Pancreas (tissue), 10 donors: ENCODE measurements around the gene ITSN1. TPM values are rescaled to one million over a fixed set of nuclear protein-coding genes. Genes with fewer than 3 reads are reported as not detected.

Experiments
- ATAC-seq, 4 donors: fragments of 200-7000 bp; cut with Tn5 transposase; one replicate each; pipeline versions ENCODE4 v1.8.0 to v1.9.1; 2020; ENCODE audit warnings: mild to moderate bottlenecking in 4 of 4, moderate library complexity in 4 of 4
- DNase-seq, 6 donors: peaks; one replicate each; pipeline ENCODE4 v3.0.0-alpha.2; 2020
- FAIRE-seq: peaks from 2 replicates; lab custom pipeline; 2012; peaks lifted over from hg19 to GRCh38; lab: Jason Lieb, UNC
- H3K27ac ChIP-seq, 4 donors: fragments of 200-600 bp; sonication (generic); 1 replicate in 3 of 4; 2 replicates in 1 of 4; pipeline versions ENCODE4 v1.5.0 to v1.8.0; 2020
- H3K27me3 ChIP-seq, 4 donors: fragments of 200-600 bp; one replicate each; pipeline ENCODE4 v1.8.0; 2021
- H3K36me3 ChIP-seq, 3 donors: fragments of 200-600 bp; sonication (generic) in 1 of 3; one replicate each; pipeline versions ENCODE4 v1.5.0 to v1.8.0; 2020 to 2021
- H3K4me1 ChIP-seq, 3 donors: fragments of 200-600 bp; one replicate each; pipeline ENCODE4 v1.8.0; 2021
- H3K4me3 ChIP-seq, 4 donors: fragments of 200-600 bp; sonication (generic) in 2 of 4; one replicate each; pipeline versions ENCODE4 v1.5.0 to v1.8.0; 2020 to 2021
- H3K9me3 ChIP-seq, 4 donors: fragments of 200-600 bp; one replicate each; pipeline ENCODE4 v1.8.0; 2021
- CTCF ChIP-seq, 4 donors: fragments of 200-600 bp; sonication (generic) in 3 of 4; IDR thresholded peaks; one replicate each; pipeline versions ENCODE4 v1.5.0 to v1.8.0; 2021; ENCODE audit warnings: antibody characterized with exemption in 4 of 4
- WGBS, 2 donors: extraction: QIAGEN DNeasy Blood & Tissue Kit; methylation state at CpG; one replicate each; pipeline ENCODE4 v1.1.7; 2013; 5-methylcytosine and 5-hydroxymethylcytosine counted together
- intact Hi-C, 3 donors: fragments of 100-400 bp; cut with DNase I; formaldehyde crosslinking; loops; one replicate each; pipeline versions ENCODE4 v1.11.1 to v1.14.2; 2022
- polyA plus RNA-seq, 2 donors: library from polyadenylated mRNA; stranded (reverse); fragments of 200-250 nt; gene quantifications; one replicate each; pipeline ENCODE4 v1.2.3, GENCODE V29; 2013
- total RNA-seq, 6 donors: library from RNA; stranded (reverse); fragmentation: NEBNext Ultra II Directional in 4 of 6; extraction: Animal tissue kit (Norgen Biotek cat#: 25700) in 4 of 6; gene quantifications; one replicate each; pipeline versions ENCODE4 v1.2.1 to v1.2.4, GENCODE V29; 2021 to 2023
- donor health status: healthy with polysubstance abuse.
- donor health status: DM: no; HTN: no; CAD: no; lungs with moderate emphysema.
- donor health status: DM: no; HTN: no; CAD: no.
- donor health status: control.
- donor health status: control.
- donor health status: Bipolar disorder and iron deficiency.
- donor health status: DM: yes; HTN: yes; CAD: no.
- donor health status: DM: no; HTN: no; CAD: no.
- donor health status: DM: no; HTN: no; CAD: no.
- donor health status: DM: yes; HTN: yes; CAD: no.

ITSN1 gene
- total and polyA plus RNA-seq, 8 donors, result 3.5 to 19.4 (median 6.0) TPM

DNA sequence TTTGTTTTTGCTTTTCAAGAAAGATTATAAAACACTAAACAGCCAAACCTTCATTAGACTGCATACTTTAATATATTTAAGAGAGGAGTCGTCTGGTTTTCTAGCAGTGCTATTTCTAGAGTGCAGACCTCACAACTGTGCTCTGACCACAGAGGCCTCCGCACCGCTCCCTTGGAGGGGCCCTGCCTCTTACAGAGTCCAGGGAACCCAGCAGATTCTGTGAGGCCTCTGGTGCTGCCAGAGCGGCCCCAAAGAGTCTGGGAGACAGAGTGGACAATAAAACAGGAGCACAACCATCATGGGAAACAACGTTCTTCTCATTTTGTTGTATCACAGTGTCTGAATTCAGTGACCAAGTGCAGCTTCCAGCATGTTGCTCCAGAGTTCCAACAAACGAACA, 267.5 kb downstream of the ITSN1 start:
- TF ChIP-seq CTCF (IDR thresholded peaks at IDR 0.05), result no peak
- no peaks in the 10 kb centered on the region for H3K27me3 ChIP-seq
- intact Hi-C loops, result no loop called here
- FAIRE-seq (no peak), DNase-seq (no peak), ATAC-seq (no peak)
- 85 to 87% methylated on average over 6 of the region's 6 CpGs for WGBS, 2 donors
- H3K4me1 ChIP-seq, result peaks cover 0 to 8% (median 5%) of the 10 kb centered on the region in 3 donors
- peaks cover 0 to 63% (median 28%) of the 10 kb centered on the region in 3 donors for H3K36me3 ChIP-seq
- H3K27ac ChIP-seq, result no peak overlapping the region
- no peaks in the 10 kb centered on the region for H3K9me3 ChIP-seq
- no peak overlapping the region for H3K4me3 ChIP-seq

DNA sequence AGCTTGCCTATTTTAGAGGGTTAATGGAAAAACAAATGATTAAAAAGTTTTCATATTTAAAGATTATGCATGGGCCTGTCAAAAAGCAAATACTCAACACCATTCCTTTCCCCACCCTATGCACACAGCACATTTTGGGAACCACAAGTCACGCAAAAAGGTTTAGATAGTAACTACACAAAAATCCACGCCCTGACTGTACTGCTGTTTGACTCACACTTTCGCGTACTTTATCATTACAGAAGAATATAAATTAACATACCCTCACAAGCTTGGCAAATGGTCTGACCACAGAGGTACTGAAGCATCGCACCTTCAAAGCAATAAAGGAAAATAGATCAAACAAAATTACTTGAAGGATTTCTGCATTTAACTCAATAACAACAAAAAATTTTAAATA, 271.9 kb downstream of the ITSN1 start:
- no peaks in the 10 kb centered on the region for H3K27me3 ChIP-seq
- no peak overlapping the region for H3K27ac ChIP-seq
- WGBS, 2 donors, result 88 to 90% methylated on average over 5 of the region's 5 CpGs
- peak overlapping the region in 1 of 4 donors; percentile 83 for H3K4me3 ChIP-seq
- H3K4me1 ChIP-seq, result peaks cover 0 to 11% (median 7%) of the 10 kb centered on the region in 3 donors
- no peak for TF ChIP-seq CTCF (IDR thresholded peaks at IDR 0.05)
- H3K9me3 ChIP-seq, result no peaks in the 10 kb centered on the region
- peaks cover 0 to 19% (median 0%) of the 10 kb centered on the region in 3 donors for H3K36me3 ChIP-seq
- FAIRE-seq (no peak), DNase-seq (no peak), ATAC-seq (no peak)
- intact Hi-C loops, result no loop called here

DNA sequence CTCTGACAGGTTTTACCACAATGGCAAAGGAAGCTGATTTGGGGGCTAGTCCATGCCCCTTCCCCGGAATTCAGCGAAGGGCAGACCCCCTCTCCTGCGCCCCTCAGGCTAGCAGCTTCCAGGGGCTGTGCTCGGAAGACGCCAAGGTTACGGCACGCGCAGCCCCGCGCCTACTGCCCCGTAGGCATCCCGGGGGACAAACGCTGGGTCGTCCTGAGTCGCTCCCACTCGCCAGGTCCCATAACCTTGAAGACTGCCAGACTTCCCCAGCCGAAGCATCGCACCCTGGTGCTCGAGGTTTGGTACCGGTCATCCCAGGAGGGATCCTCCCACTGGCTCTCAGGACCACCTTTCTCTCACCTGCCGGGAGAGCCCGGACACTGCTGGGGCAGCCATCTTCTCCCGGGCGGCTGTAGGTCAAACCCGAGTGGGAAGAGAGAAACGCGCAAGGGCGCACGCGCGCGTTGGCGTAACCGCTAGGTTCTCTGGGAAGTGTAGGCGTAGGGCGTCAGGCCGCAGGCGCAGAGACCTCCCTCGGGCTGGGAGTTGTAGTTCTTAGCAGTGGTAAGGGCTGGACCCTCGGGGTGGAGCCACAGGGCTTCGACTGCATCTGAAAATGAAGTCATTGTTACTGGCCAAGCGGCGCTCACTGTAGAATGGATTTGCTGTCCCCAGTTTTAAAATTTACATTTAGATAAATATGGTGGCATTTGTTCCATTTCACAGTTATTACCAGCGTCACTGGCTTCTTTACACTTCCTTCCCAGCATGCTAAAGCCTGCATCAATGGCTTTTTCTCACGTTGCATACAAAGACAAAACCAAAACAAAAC, 273.3 kb downstream of the ITSN1 start, which contains the start of gene ATP5PO:
ATP5PO (minus strand) TSS at position 437 of the 832 bp plus-strand sequence; CDS start at position 396, 41 bp downstream.
- H3K27me3 ChIP-seq, result no peaks in the 10 kb centered on the region
- WGBS, 2 donors, result 0 to 1% methylated on average over 45 of the region's 45 CpGs
- H3K36me3 ChIP-seq, result peaks cover 0 to 7% (median 0%) of the 10 kb centered on the region in 3 donors
- DNase-seq (peak; percentile 96 to 100 (median 97)), FAIRE-seq (peak; percentile 63), ATAC-seq (peak; percentile 99 to 100 (median 100))
- H3K4me3 ChIP-seq, result peak within 1 kb of the TSS; percentile 61 to 83 (median 73)
- H3K4me1 ChIP-seq, result peaks cover 0 to 11% (median 7%) of the 10 kb centered on the region in 3 donors
- no peaks in the 10 kb centered on the region for H3K9me3 ChIP-seq
- intact Hi-C loops, result no loop called here
- peak within 1 kb of the TSS in 3 of 4 donors; percentile 44 to 65 (median 51) for H3K27ac ChIP-seq
- no peak for TF ChIP-seq CTCF (IDR thresholded peaks at IDR 0.05)

GRCh38 chr21:33916200-33916567, 273.9 kb downstream of the ITSN1 start:
- no peaks in the 10 kb centered on the region for H3K27me3 ChIP-seq
- WGBS, 2 donors, result 50 to 55% methylated on average over 5 of the region's 5 CpGs
- FAIRE-seq (no peak), DNase-seq (no peak), ATAC-seq (peak in 2 of 4 donors; percentile 1 to 6)
- H3K9me3 ChIP-seq, result no peaks in the 10 kb centered on the region
- H3K36me3 ChIP-seq, result peaks cover 0 to 1% (median 0%) of the 10 kb centered on the region in 3 donors
- H3K4me3 ChIP-seq, result peak overlapping the region; percentile 61 to 83 (median 73)
- H3K27ac ChIP-seq, result peak overlapping the region in 1 of 4 donors; percentile 51
- intact Hi-C loops, result no loop called here
- TF ChIP-seq CTCF (IDR thresholded peaks at IDR 0.05), result no peak
- peaks cover 0 to 11% (median 7%) of the 10 kb centered on the region in 3 donors for H3K4me1 ChIP-seq
